Fibroblast of mammary gland (primary cell): ENCODE data around the gene DYSF.
A peak's percentile ranks its signal among the peaks of the same experiment; 100 is the strongest.

Experiments
- DNase-seq: peaks from one replicate; pipeline ENCODE4 v3.0.0-alpha.2; 2010; ENCODE audit warnings: low read depth
- H3K4me3 ChIP-seq: 2 replicates; pipeline ENCODE4 v1.5.1; 2011; ENCODE audit warnings: low read depth, mild to moderate bottlenecking, low read length, moderate library complexity; ENCODE audit not compliant: control insufficient read depth
- TF ChIP-seq, protein P1 (sequence below): conservative IDR thresholded peaks from 2 replicates; pipeline ENCODE4 v1.5.1; 2011; ENCODE audit warnings: low read depth, low read length, inconsistent platforms; ENCODE audit not compliant: control insufficient read depth, insufficient read depth

The DYSF gene

GRCh38 chr2:71505770-71506140 lies 52.4 kb downstream of the DYSF start:
- H3K4me3 ChIP-seq, result no peak overlapping the region
- TF ChIP-seq, protein P1, sequence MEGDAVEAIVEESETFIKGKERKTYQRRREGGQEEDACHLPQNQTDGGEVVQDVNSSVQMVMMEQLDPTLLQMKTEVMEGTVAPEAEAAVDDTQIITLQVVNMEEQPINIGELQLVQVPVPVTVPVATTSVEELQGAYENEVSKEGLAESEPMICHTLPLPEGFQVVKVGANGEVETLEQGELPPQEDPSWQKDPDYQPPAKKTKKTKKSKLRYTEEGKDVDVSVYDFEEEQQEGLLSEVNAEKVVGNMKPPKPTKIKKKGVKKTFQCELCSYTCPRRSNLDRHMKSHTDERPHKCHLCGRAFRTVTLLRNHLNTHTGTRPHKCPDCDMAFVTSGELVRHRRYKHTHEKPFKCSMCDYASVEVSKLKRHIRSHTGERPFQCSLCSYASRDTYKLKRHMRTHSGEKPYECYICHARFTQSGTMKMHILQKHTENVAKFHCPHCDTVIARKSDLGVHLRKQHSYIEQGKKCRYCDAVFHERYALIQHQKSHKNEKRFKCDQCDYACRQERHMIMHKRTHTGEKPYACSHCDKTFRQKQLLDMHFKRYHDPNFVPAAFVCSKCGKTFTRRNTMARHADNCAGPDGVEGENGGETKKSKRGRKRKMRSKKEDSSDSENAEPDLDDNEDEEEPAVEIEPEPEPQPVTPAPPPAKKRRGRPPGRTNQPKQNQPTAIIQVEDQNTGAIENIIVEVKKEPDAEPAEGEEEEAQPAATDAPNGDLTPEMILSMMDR, result no peak
- no peak for DNase-seq

- no peak overlapping the region for H3K4me3 ChIP-seq
- TF ChIP-seq, protein P1, result no peak
- no peak for DNase-seq
Measured at GRCh38 chr2:71506222-71507153, 53.1 kb downstream of the DYSF start.

DNA sequence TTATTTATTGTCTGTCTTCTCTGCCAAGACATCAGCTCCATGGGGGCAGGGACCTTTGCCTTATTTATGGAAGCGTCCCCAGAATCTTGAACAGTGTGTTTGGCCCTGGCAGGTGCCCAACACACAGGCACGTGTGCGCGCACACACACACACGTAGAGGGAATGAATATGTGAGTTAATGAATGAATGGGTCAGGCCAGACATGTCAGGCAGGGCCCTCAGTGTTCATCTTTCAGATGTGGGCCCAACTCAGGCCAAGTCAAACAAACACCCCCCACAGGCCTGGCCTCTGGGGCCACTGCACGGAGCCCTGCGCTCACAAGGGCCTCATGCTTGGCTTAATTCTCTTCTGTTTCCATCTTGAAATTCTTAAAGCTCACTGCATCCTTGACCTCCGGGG lies 54.1 kb downstream of the DYSF start:
- TF ChIP-seq, protein P1, result no peak
- no peak overlapping the region for H3K4me3 ChIP-seq
- no peak for DNase-seq

DNA sequence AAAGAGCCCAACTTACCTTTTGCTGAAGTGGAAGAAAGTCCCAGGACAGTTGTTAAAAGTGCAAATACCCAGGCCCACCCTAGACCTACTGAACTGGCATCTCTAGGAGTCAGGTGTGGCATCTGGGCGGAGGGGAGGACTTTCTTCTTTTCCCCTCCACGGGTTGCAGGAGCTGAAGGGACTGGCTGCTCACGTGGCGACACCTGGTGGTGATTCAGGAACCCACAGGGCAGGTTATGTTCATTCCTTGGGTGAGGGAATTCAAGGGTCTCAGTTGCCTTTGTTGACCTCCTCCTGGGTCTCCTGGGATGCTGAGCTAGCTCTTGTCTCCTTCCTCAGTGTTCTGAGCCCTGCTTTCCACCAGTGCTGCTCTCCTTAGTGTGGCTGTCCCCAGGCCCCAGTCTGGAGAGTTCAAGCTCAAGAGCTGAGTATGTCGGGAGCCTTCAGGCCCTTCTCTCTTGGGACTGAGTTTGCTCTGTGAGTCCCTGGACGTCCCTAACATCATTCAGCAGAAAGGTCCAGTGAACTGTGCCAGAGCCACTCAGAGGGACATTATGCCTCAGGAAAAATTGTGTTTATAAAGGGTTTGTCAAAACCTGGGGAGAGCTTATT lies 56.9 kb downstream of the DYSF start:
- TF ChIP-seq, protein P1, result peak; percentile 93
- DNase-seq, result peak; percentile 46
- H3K4me3 ChIP-seq, result no peak overlapping the region

GRCh38 chr2:71510938-71511337 lies 57.6 kb downstream of the DYSF start:
- no peak for DNase-seq
- no peak overlapping the region for H3K4me3 ChIP-seq
- TF ChIP-seq, protein P1, result no peak

DNA sequence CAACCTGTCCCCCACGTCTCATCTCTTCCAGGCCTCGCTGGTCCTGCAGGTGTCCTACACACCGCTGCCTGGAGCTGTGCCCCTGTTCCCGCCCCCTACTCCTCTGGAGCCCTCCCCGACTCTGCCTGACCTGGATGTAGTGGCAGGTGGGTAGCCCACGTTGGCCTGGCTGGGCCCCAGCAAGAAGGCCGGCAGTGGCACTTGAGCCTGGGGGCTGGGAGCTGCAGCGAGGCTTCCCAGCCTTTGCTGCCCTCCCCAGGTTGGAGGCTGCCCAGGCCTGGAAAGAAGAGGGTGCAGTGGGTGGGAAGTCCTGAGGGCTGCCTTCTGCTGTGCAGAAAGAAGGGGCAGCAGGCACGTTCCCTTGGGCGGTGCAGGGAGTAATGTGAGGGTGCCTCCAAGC lies 58.4 kb downstream of the DYSF start:
- TF ChIP-seq, protein P1, result no peak
- no peak overlapping the region for H3K4me3 ChIP-seq
- no peak for DNase-seq

DNA sequence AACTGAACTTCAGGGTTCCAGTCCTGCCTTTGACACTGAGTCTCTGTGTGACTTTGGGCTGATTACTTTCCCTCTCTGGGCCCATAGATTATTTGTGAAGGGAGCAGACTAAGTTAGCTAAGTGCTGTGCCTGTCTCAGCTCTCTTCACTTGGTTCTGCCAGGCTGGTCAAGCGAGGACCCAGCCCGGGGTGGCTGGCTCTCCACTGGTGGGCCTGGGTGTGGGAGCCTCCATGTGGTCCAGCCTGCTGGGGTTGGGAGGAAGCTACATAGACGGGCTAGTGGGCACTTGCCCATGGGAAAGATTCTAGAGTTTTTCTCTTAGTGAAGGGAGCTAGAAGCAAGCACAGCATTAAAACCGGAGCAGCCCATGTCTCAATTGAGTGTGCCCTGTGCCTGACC lies 59.0 kb downstream of the DYSF start:
- H3K4me3 ChIP-seq, result no peak overlapping the region
- DNase-seq, result no peak
- TF ChIP-seq, protein P1, result no peak
